WTC11 (cell line): ENCODE measurements around the gene ZNF530. TPM values are rescaled to one million over a fixed set of nuclear protein-coding genes. Genes with fewer than 3 reads are reported as not detected.

Source experiments
- ATAC-seq: fragments of 200-7000 bp; cut with Tn5 transposase; 2 replicates; pipeline ENCODE4 v1.10.0; 2021; ENCODE audit warnings: mild to moderate bottlenecking, moderate library complexity
- CTCF ChIA-PET: fragments of 300-600 bp; sonication (Branson Sonifier 250); formaldehyde crosslinking; loops from one replicate; lab custom pipeline; 2021; ENCODE audit warnings: antibody characterized with exemption; lab: Charles Lee
- POLR2A ChIA-PET: fragments of 350-600 bp; sonication (Branson Sonifier 250); formaldehyde crosslinking; loops from one replicate; lab custom pipeline; 2021; ENCODE audit warnings: antibody characterized with exemption; lab: Charles Lee
- DNase-seq: peaks from one replicate; pipeline ENCODE4 v3.0.0; 2021; ENCODE audit warnings: low spot score
- H3K27ac Mint-ChIP-seq: 2 replicates; pipeline ENCODE4 v1.8.0; 2021; ENCODE audit warnings: mixed read lengths
- H3K27me3 Mint-ChIP-seq: 2 replicates; pipeline ENCODE4 v1.8.0; 2021; ENCODE audit warnings: low read depth, mild to moderate bottlenecking, moderate library complexity, mixed read lengths
- H3K36me3 Mint-ChIP-seq: 2 replicates; pipeline ENCODE4 v1.8.0; 2021; ENCODE audit warnings: mixed read lengths
- H3K4me1 Mint-ChIP-seq: 2 replicates; pipeline ENCODE4 v1.8.0; 2022; ENCODE audit warnings: mixed read lengths
- H3K4me3 Mint-ChIP-seq: 2 replicates; pipeline ENCODE4 v1.8.0; 2021; ENCODE audit warnings: mild to moderate bottlenecking, moderate library complexity, mixed read lengths
- H3K9me3 Mint-ChIP-seq: 2 replicates; pipeline ENCODE4 v1.8.0; 2021; ENCODE audit warnings: mixed read lengths
- CREB1 ChIP-seq: sonication (generic); formaldehyde crosslinking; IDR thresholded peaks from 2 replicates; pipeline ENCODE4 v1.8.0; 2023; ENCODE audit warnings: mild to moderate bottlenecking, missing genetic modification reagents
- FOXK1 ChIP-seq: sonication (generic); formaldehyde crosslinking; IDR thresholded peaks from 2 replicates; pipeline ENCODE4 v1.8.0; 2022; ENCODE audit warnings: mild to moderate bottlenecking, moderate library complexity, missing genetic modification reagents
- FOXP1 ChIP-seq: sonication (generic); formaldehyde crosslinking; IDR thresholded peaks from 2 replicates; pipeline ENCODE4 v1.8.0; 2022; ENCODE audit warnings: missing genetic modification reagents, mild to moderate bottlenecking, moderate library complexity, borderline replicate concordance
- GABPB1 ChIP-seq: sonication (generic); formaldehyde crosslinking; IDR thresholded peaks from 2 replicates; pipeline ENCODE4 v1.8.1; 2023; ENCODE audit warnings: mild to moderate bottlenecking, missing genetic modification reagents
- NFYB ChIP-seq: sonication (generic); formaldehyde crosslinking; conservative IDR thresholded peaks from 2 replicates; pipeline ENCODE4 v1.8.0; 2022; ENCODE audit warnings: low read depth, missing genetic modification reagents
- NR1H2 ChIP-seq: sonication (generic); formaldehyde crosslinking; IDR thresholded peaks from 2 replicates; pipeline ENCODE4 v1.9.0; 2021; ENCODE audit warnings: mild to moderate bottlenecking, moderate library complexity, missing genetic modification reagents
- NR2C2 ChIP-seq: sonication (generic); formaldehyde crosslinking; IDR thresholded peaks from 2 replicates; pipeline ENCODE4 v1.8.0; 2022; ENCODE audit warnings: mild to moderate bottlenecking, missing genetic modification reagents
- OVOL2 ChIP-seq: fragments of 250-450 bp; sonication (Bioruptor Pico); IDR thresholded peaks from 2 replicates; pipeline ENCODE4 v1.9.0; 2021; ENCODE audit warnings: mild to moderate bottlenecking, borderline replicate concordance
- RORB ChIP-seq: fragments of 250-450 bp; sonication (Bioruptor Pico); IDR thresholded peaks from 2 replicates; pipeline ENCODE4 v1.9.0; 2021; ENCODE audit warnings: mild to moderate bottlenecking
- TCF7 ChIP-seq: sonication (generic); formaldehyde crosslinking; IDR thresholded peaks from 2 replicates; pipeline ENCODE4 v1.8.0; 2022; ENCODE audit warnings: mild to moderate bottlenecking, low read depth, missing genetic modification reagents, moderate library complexity
- TEAD1 ChIP-seq: sonication (generic); formaldehyde crosslinking; IDR thresholded peaks from 2 replicates; pipeline ENCODE4 v1.8.0; 2022; ENCODE audit warnings: mild to moderate bottlenecking, missing genetic modification reagents
- ZNF121 ChIP-seq: sonication (generic); formaldehyde crosslinking; IDR thresholded peaks from 2 replicates; pipeline ENCODE4 v1.8.0; 2023; ENCODE audit warnings: missing genetic modification reagents
- ZNF138 ChIP-seq: sonication (generic); formaldehyde crosslinking; conservative IDR thresholded peaks from 2 replicates; pipeline ENCODE4 v1.8.1; 2022; ENCODE audit warnings: mild to moderate bottlenecking, moderate library complexity, missing genetic modification reagents
- ZNF423 ChIP-seq: fragments of 250-450 bp; sonication (Bioruptor Pico); IDR thresholded peaks from 2 replicates; pipeline ENCODE4 v2.1.2; 2022; ENCODE audit warnings: mild to moderate bottlenecking, moderate library complexity
- total RNA-seq: library from RNA; stranded (reverse); gene quantifications from 3 replicates; pipeline ENCODE4 v1.2.3, GENCODE V29; 2021
- TF ChIP-seq, protein P1 (sequence below): sonication (generic); formaldehyde crosslinking; IDR thresholded peaks from 2 replicates; pipeline ENCODE4 v1.8.1; 2022; ENCODE audit warnings: missing genetic modification reagents, borderline replicate concordance
- TF ChIP-seq, protein P2 (sequence below): fragments of 250-450 bp; sonication (Bioruptor Pico); IDR thresholded peaks from 2 replicates; pipeline ENCODE4 v1.9.0; 2021; ENCODE audit warnings: mild to moderate bottlenecking, borderline replicate concordance
- TF ChIP-seq, protein P3 (sequence below): sonication (generic); formaldehyde crosslinking; IDR thresholded peaks from 2 replicates; pipeline ENCODE4 v1.8.1; 2023; ENCODE audit warnings: mild to moderate bottlenecking, missing genetic modification reagents, moderate library complexity
- TF ChIP-seq, protein P4 (sequence below): sonication (generic); formaldehyde crosslinking; IDR thresholded peaks from 2 replicates; pipeline ENCODE4 v1.8.1; 2022; ENCODE audit warnings: mild to moderate bottlenecking, missing genetic modification reagents, moderate library complexity, borderline replicate concordance
- TF ChIP-seq, protein P5 (sequence below): fragments of 250-450 bp; sonication (Bioruptor Pico); IDR thresholded peaks from 2 replicates; pipeline ENCODE4 v1.9.0; 2021; ENCODE audit warnings: mild to moderate bottlenecking
- TF ChIP-seq, protein P6 (sequence below): sonication (generic); formaldehyde crosslinking; IDR thresholded peaks from 2 replicates; pipeline ENCODE4 v1.8.1; 2022; ENCODE audit warnings: low read depth, mild to moderate bottlenecking, moderate library complexity, missing genetic modification reagents, borderline replicate concordance
- TF ChIP-seq, protein P7 (sequence below): sonication (generic); formaldehyde crosslinking; IDR thresholded peaks from 2 replicates; pipeline ENCODE4 v1.8.0; 2023; ENCODE audit warnings: mild to moderate bottlenecking, missing genetic modification reagents
- TF ChIP-seq, protein P8 (sequence below): sonication (generic); formaldehyde crosslinking; IDR thresholded peaks from 2 replicates; pipeline ENCODE4 v1.8.0; 2022; ENCODE audit warnings: mild to moderate bottlenecking, missing genetic modification reagents

Gene ZNF530
- total RNA-seq, 1 experiment from 2014 or later, result 11.2 TPM

DNA sequence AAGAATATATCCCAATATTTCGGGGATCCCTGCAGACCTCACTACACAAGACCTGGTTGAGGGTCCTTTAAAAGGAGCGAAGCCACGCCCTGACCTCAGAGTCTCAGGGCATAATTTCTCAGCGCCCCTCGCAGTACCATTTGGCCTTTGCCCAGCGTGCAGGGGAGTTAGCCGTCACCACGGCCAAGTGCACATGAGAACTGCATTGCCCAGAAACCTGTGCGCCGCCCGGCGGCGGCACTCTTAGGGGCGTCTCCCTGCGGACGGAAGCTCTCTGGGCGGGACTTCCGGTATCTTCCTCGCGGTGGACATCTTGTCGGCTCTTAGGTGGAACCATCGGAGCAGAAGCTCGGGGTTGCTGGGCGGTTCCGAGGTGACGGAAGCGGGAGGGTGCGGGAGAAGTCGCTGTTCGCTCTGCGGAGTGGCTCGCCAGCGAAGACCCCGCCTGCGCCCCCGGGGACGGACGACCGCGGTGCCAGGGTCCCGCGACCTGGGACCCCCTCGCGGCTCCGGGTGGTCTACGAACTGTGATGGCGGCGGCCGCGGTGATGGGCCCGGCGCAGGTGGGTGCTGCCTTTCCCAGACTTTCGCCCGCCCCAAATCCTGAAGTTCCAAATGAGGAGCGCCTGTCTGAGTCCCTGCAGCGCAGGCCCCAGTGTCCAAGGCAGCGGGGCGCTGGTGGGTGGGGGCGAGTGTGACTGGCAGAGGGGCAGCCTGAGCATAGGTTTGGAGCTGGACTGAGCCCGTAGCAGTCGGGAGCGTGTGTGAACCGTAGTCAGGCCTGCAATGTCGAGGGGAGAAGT is 14.5 kb downstream of the ZNF530 start, which contains the start of gene ZNF134:
ZNF134 (plus strand) TSS at position 302 of the 803 bp plus-strand sequence. CDS start 5,227 bp downstream, outside the sequence.
- ChIA-PET CTCF (interaction anchor here (1.0 to 2.1 kb wide), 4 partner anchors 13 to 95 kb away, joined by 4 to 9 read pairs (median 5); partner anchors contain the start of genes ZNF154 and ZNF551), POLR2A (interaction anchor here (0.6 to 1.5 kb wide), 6 partner anchors 18 to 321 kb away, joined by 3 to 5 read pairs (median 4); partner anchors contain the start of genes ZNF154, ZNF211, ZNF416 and ZNF418)
- Mint-ChIP-seq H3K27ac (peak within 1 kb of the TSS; percentile 89), H3K4me1 (peaks cover 14% of the 10 kb centered on the region), H3K9me3 (peaks cover 52% of the 10 kb centered on the region), H3K36me3 (peaks cover 49% of the 10 kb centered on the region), H3K4me3 (peak within 1 kb of the TSS; percentile 99), H3K27me3 (peaks cover 8% of the 10 kb centered on the region)
- ATAC-seq, result peak; percentile 99
- DNase-seq, result peak; percentile 93
- TF ChIP-seq, protein P1, sequence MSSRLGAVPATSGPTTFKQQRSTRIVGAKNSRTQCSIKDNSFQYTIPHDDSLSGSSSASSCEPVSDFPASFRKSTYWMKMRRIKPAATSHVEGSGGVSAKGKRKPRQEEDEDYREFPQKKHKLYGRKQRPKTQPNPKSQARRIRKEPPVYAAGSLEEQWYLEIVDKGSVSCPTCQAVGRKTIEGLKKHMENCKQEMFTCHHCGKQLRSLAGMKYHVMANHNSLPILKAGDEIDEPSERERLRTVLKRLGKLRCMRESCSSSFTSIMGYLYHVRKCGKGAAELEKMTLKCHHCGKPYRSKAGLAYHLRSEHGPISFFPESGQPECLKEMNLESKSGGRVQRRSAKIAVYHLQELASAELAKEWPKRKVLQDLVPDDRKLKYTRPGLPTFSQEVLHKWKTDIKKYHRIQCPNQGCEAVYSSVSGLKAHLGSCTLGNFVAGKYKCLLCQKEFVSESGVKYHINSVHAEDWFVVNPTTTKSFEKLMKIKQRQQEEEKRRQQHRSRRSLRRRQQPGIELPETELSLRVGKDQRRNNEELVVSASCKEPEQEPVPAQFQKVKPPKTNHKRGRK (CRISPR knock-in tag), result no peak
- TF ChIP-seq, protein P2, sequence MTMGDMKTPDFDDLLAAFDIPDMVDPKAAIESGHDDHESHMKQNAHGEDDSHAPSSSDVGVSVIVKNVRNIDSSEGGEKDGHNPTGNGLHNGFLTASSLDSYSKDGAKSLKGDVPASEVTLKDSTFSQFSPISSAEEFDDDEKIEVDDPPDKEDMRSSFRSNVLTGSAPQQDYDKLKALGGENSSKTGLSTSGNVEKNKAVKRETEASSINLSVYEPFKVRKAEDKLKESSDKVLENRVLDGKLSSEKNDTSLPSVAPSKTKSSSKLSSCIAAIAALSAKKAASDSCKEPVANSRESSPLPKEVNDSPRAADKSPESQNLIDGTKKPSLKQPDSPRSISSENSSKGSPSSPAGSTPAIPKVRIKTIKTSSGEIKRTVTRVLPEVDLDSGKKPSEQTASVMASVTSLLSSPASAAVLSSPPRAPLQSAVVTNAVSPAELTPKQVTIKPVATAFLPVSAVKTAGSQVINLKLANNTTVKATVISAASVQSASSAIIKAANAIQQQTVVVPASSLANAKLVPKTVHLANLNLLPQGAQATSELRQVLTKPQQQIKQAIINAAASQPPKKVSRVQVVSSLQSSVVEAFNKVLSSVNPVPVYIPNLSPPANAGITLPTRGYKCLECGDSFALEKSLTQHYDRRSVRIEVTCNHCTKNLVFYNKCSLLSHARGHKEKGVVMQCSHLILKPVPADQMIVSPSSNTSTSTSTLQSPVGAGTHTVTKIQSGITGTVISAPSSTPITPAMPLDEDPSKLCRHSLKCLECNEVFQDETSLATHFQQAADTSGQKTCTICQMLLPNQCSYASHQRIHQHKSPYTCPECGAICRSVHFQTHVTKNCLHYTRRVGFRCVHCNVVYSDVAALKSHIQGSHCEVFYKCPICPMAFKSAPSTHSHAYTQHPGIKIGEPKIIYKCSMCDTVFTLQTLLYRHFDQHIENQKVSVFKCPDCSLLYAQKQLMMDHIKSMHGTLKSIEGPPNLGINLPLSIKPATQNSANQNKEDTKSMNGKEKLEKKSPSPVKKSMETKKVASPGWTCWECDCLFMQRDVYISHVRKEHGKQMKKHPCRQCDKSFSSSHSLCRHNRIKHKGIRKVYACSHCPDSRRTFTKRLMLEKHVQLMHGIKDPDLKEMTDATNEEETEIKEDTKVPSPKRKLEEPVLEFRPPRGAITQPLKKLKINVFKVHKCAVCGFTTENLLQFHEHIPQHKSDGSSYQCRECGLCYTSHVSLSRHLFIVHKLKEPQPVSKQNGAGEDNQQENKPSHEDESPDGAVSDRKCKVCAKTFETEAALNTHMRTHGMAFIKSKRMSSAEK (CRISPR knock-in tag), result no peak
- TF ChIP-seq RORB (no peak), FOXP1 (CRISPR knock-in tag) (peak; percentile 53; the same call in 1 of the 2 replicates), TEAD1 (no peak; the same call in 1 of the 2 replicates), NFYB (no peak; the same call in 1 of the 2 replicates), ZNF138 (CRISPR knock-in tag) (no peak), ZNF121 (CRISPR knock-in tag) (no peak), OVOL2 (CRISPR knock-in tag) (no peak), ZNF423 (CRISPR knock-in tag) (no peak), TCF7 (no peak; the same call in 1 of the 2 replicates), FOXK1 (no peak), NR2C2 (CRISPR knock-in tag) (no peak), CREB1 (CRISPR knock-in tag) (no peak), NR1H2 (CRISPR knock-in tag) (no peak; the same call in 1 of the 2 replicates), GABPB1 (CRISPR knock-in tag) (no peak)
- TF ChIP-seq, protein P3, sequence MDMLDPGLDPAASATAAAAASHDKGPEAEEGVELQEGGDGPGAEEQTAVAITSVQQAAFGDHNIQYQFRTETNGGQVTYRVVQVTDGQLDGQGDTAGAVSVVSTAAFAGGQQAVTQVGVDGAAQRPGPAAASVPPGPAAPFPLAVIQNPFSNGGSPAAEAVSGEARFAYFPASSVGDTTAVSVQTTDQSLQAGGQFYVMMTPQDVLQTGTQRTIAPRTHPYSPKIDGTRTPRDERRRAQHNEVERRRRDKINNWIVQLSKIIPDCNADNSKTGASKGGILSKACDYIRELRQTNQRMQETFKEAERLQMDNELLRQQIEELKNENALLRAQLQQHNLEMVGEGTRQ (CRISPR knock-in tag), result 0 out of 2 replicates have a peak, but pooled peaks have one; percentile 7
- TF ChIP-seq, protein P4, sequence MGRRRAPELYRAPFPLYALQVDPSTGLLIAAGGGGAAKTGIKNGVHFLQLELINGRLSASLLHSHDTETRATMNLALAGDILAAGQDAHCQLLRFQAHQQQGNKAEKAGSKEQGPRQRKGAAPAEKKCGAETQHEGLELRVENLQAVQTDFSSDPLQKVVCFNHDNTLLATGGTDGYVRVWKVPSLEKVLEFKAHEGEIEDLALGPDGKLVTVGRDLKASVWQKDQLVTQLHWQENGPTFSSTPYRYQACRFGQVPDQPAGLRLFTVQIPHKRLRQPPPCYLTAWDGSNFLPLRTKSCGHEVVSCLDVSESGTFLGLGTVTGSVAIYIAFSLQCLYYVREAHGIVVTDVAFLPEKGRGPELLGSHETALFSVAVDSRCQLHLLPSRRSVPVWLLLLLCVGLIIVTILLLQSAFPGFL (CRISPR knock-in tag), result no peak
- TF ChIP-seq, protein P5, sequence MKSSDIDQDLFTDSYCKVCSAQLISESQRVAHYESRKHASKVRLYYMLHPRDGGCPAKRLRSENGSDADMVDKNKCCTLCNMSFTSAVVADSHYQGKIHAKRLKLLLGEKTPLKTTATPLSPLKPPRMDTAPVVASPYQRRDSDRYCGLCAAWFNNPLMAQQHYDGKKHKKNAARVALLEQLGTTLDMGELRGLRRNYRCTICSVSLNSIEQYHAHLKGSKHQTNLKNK (CRISPR knock-in tag), result no peak
- TF ChIP-seq, protein P6, sequence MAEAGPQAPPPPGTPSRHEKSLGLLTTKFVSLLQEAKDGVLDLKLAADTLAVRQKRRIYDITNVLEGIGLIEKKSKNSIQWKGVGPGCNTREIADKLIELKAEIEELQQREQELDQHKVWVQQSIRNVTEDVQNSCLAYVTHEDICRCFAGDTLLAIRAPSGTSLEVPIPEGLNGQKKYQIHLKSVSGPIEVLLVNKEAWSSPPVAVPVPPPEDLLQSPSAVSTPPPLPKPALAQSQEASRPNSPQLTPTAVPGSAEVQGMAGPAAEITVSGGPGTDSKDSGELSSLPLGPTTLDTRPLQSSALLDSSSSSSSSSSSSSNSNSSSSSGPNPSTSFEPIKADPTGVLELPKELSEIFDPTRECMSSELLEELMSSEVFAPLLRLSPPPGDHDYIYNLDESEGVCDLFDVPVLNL (CRISPR knock-in tag), result peak; percentile 29; the same call in 1 of the 2 replicates
- TF ChIP-seq, protein P7, sequence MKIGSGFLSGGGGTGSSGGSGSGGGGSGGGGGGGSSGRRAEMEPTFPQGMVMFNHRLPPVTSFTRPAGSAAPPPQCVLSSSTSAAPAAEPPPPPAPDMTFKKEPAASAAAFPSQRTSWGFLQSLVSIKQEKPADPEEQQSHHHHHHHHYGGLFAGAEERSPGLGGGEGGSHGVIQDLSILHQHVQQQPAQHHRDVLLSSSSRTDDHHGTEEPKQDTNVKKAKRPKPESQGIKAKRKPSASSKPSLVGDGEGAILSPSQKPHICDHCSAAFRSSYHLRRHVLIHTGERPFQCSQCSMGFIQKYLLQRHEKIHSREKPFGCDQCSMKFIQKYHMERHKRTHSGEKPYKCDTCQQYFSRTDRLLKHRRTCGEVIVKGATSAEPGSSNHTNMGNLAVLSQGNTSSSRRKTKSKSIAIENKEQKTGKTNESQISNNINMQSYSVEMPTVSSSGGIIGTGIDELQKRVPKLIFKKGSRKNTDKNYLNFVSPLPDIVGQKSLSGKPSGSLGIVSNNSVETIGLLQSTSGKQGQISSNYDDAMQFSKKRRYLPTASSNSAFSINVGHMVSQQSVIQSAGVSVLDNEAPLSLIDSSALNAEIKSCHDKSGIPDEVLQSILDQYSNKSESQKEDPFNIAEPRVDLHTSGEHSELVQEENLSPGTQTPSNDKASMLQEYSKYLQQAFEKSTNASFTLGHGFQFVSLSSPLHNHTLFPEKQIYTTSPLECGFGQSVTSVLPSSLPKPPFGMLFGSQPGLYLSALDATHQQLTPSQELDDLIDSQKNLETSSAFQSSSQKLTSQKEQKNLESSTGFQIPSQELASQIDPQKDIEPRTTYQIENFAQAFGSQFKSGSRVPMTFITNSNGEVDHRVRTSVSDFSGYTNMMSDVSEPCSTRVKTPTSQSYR, result no peak
- TF ChIP-seq, protein P8, sequence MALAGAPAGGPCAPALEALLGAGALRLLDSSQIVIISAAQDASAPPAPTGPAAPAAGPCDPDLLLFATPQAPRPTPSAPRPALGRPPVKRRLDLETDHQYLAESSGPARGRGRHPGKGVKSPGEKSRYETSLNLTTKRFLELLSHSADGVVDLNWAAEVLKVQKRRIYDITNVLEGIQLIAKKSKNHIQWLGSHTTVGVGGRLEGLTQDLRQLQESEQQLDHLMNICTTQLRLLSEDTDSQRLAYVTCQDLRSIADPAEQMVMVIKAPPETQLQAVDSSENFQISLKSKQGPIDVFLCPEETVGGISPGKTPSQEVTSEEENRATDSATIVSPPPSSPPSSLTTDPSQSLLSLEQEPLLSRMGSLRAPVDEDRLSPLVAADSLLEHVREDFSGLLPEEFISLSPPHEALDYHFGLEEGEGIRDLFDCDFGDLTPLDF (CRISPR knock-in tag), result no peak
